ENCODE data around the gene PDE4D.

PDE4D gene

GRCh38 chr5:59532979-59533729 is 360.4 kb downstream of the PDE4D start:
- in situ Hi-C loops (cut with MboI; ENCODE audit: low sequenced_read_pairs), result no loop called here

- in situ Hi-C loops (cut with MboI; ENCODE audit: low sequenced_read_pairs), result no loop called here
Observed at GRCh38 chr5:59529239-59529638, 364.3 kb downstream of the PDE4D start.

- in situ Hi-C loops (cut with MboI; ENCODE audit: low sequenced_read_pairs), result no loop called here
Observed at GRCh38 chr5:59528202-59528862, 365.2 kb downstream of the PDE4D start.

GRCh38 chr5:59525957-59526356 is 367.6 kb downstream of the PDE4D start:
- in situ Hi-C loops (cut with MboI; ENCODE audit: low sequenced_read_pairs), result no loop called here

GRCh38 chr5:59525311-59525710 is 368.2 kb downstream of the PDE4D start:
- in situ Hi-C loops (cut with MboI; ENCODE audit: low sequenced_read_pairs), result no loop called here

GRCh38 chr5:59522201-59522831 is 371.2 kb downstream of the PDE4D start:
- in situ Hi-C loops (cut with MboI; ENCODE audit: low sequenced_read_pairs), result no loop called here

- in situ Hi-C loops (cut with MboI; ENCODE audit: low sequenced_read_pairs), result no loop called here
Observed at GRCh38 chr5:59521476-59521875, 372.1 kb downstream of the PDE4D start.

- in situ Hi-C loops (cut with MboI; ENCODE audit: low sequenced_read_pairs), result no loop called here
Observed at GRCh38 chr5:59519338-59519737, 374.2 kb downstream of the PDE4D start.

GRCh38 chr5:59517926-59518585 is 375.5 kb downstream of the PDE4D start:
- in situ Hi-C loops (cut with MboI; ENCODE audit: low sequenced_read_pairs), result no loop called here

- in situ Hi-C loops (cut with MboI; ENCODE audit: low sequenced_read_pairs), result no loop called here
Observed at GRCh38 chr5:59516161-59516560, 377.4 kb downstream of the PDE4D start.

GRCh38 chr5:59506285-59506877 is 387.1 kb downstream of the PDE4D start:
- in situ Hi-C loops (cut with MboI; ENCODE audit: low sequenced_read_pairs), result no loop called here

GRCh38 chr5:59504043-59504442 is 389.5 kb downstream of the PDE4D start:
- in situ Hi-C loops (cut with MboI; ENCODE audit: low sequenced_read_pairs), result no loop called here

GRCh38 chr5:59503220-59503619 is 390.3 kb downstream of the PDE4D start:
- in situ Hi-C loops (cut with MboI; ENCODE audit: low sequenced_read_pairs), result no loop called here

GRCh38 chr5:59501316-59501715 is 392.2 kb downstream of the PDE4D start:
- in situ Hi-C loops (cut with MboI; ENCODE audit: low sequenced_read_pairs), result no loop called here

GRCh38 chr5:59500014-59500413 is 393.5 kb downstream of the PDE4D start:
- in situ Hi-C loops (cut with MboI; ENCODE audit: low sequenced_read_pairs), result no loop called here

GRCh38 chr5:59497207-59497606 is 396.3 kb downstream of the PDE4D start:
- in situ Hi-C loops (cut with MboI; ENCODE audit: low sequenced_read_pairs), result no loop called here

- in situ Hi-C loops (cut with MboI; ENCODE audit: low sequenced_read_pairs), result no loop called here
Observed at GRCh38 chr5:59496524-59497134, 396.9 kb downstream of the PDE4D start.

- in situ Hi-C loops (cut with MboI; ENCODE audit: low sequenced_read_pairs), result no loop called here
Observed at GRCh38 chr5:59491945-59492344, 401.6 kb downstream of the PDE4D start.

- in situ Hi-C loops (cut with MboI; ENCODE audit: low sequenced_read_pairs), result no loop called here
Observed at GRCh38 chr5:59489551-59489950, 404.0 kb downstream of the PDE4D start.

All from hTERT RPE-1 (cell line).